ENCODE data around the gene RASA3.
A peak's percentile ranks its signal among the peaks of the same experiment; 100 is the strongest.

The RASA3 gene

DNA sequence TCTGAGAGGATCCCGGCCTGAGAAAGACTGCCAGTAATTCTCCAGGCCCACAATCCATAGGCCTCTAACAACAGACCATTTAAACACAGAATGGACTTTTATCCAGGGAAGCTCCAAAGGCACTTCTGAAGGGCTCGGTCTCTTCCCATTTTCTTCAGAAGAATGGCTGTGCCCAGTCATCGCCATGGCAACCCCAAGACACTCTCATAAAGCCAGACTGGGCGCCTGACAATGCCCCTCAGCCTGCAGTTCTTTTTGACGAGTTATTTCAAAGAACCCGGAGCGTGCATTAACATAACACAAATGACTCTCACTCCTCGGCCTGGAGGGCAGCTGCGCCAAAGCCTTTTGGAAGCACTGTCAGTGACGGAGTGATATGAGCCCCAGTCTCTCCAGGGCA lies 61.0 kb downstream of the RASA3 start:
- TF ChIP-seq, protein P1, sequence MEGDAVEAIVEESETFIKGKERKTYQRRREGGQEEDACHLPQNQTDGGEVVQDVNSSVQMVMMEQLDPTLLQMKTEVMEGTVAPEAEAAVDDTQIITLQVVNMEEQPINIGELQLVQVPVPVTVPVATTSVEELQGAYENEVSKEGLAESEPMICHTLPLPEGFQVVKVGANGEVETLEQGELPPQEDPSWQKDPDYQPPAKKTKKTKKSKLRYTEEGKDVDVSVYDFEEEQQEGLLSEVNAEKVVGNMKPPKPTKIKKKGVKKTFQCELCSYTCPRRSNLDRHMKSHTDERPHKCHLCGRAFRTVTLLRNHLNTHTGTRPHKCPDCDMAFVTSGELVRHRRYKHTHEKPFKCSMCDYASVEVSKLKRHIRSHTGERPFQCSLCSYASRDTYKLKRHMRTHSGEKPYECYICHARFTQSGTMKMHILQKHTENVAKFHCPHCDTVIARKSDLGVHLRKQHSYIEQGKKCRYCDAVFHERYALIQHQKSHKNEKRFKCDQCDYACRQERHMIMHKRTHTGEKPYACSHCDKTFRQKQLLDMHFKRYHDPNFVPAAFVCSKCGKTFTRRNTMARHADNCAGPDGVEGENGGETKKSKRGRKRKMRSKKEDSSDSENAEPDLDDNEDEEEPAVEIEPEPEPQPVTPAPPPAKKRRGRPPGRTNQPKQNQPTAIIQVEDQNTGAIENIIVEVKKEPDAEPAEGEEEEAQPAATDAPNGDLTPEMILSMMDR (IDR thresholded peaks at IDR 0.05; ENCODE audit: low read depth, low read length) = no peak
- DNase-seq (ENCODE audit: extremely low read depth, low read depth) = no peak

DNA sequence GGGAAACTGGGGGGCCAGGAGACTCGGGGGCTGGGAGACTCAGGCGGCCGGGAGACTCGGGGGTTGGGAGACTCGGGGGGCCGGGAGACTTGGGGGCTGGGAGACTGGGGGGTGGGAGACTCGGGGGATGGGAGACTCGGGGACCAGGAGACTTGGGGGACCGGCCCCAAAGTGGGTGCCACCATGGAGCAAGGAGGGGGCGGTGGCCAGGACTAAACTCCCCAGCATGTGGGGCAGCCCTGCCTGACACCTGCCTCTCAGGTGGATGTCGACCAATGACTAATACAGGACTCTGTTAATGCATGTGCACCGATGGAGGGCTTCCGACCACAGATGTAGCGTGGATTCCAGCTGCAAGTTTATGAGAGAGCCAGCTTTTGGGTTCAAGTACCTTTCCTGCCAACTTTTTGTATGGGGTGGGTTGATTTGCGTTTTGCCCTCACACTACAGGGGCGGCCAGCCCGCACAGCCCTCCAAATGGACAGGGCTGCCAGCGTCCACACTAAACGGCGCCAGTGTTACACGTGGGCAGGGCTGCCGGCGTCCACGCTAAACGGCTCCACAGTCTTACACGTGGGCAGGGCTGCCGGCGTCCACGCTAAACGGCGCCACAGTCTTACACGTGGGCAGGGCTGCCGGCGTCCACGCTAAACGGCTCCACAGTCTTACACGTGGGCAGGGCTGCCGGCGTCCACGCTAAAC lies 62.2 kb downstream of the RASA3 start:
- TF ChIP-seq, protein P1 (IDR thresholded peaks at IDR 0.05; ENCODE audit: low read depth, low read length) = no peak
- DNase-seq (ENCODE audit: extremely low read depth, low read depth) = no peak

DNA sequence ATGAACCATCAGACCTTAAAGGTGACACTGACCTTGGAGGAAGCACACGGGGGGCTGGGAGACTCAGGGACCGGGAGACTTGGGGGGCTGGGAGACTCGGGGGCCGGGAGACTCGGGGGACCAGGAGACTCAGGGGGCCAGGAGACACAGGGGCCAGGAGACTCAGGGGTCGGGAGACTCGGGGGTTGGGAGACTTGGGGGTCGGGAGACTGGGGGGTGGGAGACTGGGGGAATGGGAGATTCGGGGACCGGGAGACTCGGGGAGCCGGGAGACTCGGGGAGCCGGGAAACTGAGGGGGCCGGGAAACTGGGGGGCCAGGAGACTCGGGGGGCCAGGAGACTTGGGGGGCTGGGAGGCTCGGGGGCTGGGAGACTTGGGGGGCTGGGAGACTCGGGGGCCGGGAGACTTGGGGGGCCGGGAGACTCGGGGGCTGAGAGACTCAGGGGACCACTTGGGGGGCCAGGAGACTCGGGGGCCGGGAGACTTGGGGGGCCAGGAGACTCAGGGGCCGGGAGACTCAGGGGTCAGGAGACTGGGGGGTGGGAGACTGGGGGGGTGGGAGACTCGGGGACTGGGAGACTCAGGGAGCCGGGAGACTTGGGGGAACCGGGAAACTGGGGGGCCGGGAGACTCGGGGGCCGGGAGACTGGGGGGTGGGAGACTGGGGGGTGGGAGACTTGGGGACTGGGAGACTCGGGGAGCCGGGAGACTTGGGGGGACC lies 62.9 kb downstream of the RASA3 start:
- TF ChIP-seq, protein P1 (IDR thresholded peaks at IDR 0.05; ENCODE audit: low read depth, low read length) = no peak

DNA sequence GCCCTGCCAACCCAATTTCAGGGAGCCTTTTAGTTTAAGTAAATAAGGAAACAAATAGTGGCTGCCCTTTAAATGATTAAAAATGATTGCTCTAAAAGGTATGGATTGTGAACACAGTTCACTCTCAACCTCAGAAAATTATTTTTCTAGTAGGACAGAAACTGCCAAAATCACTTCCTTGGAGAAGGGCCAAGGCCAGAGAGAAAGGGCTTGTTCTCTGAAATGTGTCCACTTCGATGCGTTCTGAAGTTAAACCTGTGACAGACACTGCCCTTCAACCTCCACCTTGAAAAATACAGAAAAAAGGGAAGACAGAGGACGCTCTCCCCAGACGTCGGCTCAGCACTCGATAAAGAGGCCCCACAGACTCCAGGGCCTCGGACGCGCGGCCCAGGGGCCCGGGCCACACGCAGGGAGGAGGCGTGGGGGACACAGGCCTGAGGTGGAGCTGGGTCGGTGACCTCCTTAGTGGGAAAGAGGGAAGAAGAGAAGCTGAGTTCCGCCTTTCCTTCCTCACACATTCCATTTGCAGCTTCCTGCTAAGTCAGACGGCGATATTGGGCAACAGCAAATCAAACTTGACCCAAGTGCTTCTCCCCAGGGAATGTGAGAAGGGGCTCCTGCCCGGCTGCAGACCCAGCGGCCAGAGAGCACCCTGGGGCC lies 63.6 kb downstream of the RASA3 start:
- peak; percentile 24 for DNase-seq (ENCODE audit: extremely low read depth, low read depth)
- TF ChIP-seq, protein P1 (IDR thresholded peaks at IDR 0.05; ENCODE audit: low read depth, low read length) = no peak

More for the DNA sequence above, 62.9 kb downstream of the RASA3 start:
- no peak for DNase-seq (ENCODE audit: extremely low read depth, low read depth)

DNA sequence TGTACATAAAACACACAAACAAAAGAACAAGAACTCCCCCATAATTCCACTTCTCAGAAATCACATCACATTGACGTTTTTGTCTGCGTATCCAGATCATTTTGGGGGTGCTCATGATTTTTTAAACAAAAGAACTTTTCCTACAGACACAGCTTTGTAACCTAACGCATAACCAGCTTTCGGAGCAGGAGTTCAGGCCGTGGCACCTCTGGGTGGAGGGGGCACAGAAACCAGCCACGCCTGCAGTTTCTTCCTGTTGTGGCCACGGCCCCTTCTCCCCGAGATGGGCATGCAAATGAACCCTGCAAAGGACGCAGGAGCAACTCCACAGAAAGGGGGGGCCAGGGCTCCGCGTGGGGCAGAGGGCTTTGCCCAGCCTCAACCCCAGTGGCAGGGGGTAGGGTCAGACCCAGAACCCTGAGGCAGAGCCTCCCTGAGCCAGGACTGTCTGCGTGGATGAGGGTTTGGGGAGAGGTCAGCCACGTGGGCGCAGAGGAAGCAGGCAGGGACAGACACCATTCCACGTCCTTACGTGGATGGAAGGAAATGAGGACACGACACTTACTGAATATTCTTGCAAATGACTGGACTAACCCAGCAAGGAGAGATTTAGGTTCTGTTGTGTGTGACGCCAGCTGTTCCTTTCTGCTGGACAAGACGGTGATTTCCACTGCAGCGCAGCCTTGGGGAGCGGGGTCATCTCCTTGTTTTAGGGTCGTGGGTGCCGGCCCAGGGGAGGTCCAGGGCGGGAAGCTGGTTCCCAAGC lies 64.4 kb downstream of the RASA3 start:
- no peak for DNase-seq (ENCODE audit: extremely low read depth, low read depth)
- TF ChIP-seq, protein P1 (IDR thresholded peaks at IDR 0.05; ENCODE audit: low read depth, low read length) = no peak

DNA sequence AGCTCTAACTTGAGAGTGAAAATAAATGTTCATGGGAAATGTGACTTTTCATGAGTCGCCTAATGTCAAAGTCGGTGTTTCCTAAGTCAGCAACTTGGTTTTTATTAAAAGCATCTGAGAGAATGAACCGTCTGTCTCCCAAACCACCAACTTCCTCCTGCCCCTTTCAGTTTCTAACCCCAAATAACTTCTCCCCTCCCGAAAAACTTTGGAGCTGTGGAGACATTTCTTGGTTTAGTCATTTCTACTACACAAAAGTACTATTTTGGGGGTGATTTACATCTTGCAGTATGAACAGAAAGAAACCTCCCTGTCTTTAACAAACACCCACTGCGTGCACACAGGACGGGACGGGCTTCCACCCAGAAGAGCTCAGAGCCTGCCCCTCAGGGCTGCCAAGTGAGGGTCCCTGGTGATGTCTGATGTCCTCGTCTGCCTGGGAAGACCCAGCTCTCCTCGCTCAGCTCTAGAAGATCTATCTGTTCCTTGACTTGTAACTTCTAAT lies 65.0 kb downstream of the RASA3 start:
- TF ChIP-seq, protein P1 (IDR thresholded peaks at IDR 0.05; ENCODE audit: low read depth, low read length) = no peak
- DNase-seq (ENCODE audit: extremely low read depth, low read depth) = peak; percentile 37

Measured in AG09319 (cell line).